NCI-H146 treated with DMSO at 0.1 percent for 48 hours (cell line): Measurements from ENCODE around the gene CDK4.

Source experiments
- DNase-seq: peaks from one replicate; lab custom pipeline; 2025; ENCODE audit not compliant: unreplicated experiment; lab: John Stamatoyannopoulos, UW

Gene CDK4

GRCh38 chr12:57740656-57741412, 11.3 kb downstream of the CDK4 start:
- no peak for DNase-seq

- no peak for DNase-seq
Measured at GRCh38 chr12:57739914-57740538, 12.1 kb downstream of the CDK4 start.

- DNase-seq, result no peak
Measured at GRCh38 chr12:57739387-57739786, 12.7 kb downstream of the CDK4 start.

GRCh38 chr12:57738661-57739237, 13.4 kb downstream of the CDK4 start, which contains the start of gene AGAP2:
Gene AGAP2 (minus strand): TSS chr12:57738742. CDS start chr12:57738246, 496 bp downstream.
- DNase-seq, result peak; percentile 8

- no peak for DNase-seq
Measured at GRCh38 chr12:57737467-57738460, 14.3 kb downstream of the CDK4 start.

- DNase-seq, result no peak
Measured at GRCh38 chr12:57736741-57737466, 15.2 kb downstream of the CDK4 start.

- peak; percentile 32 for DNase-seq
Measured at GRCh38 chr12:57735952-57736740, 16.0 kb downstream of the CDK4 start.

- DNase-seq, result no peak
Measured at GRCh38 chr12:57735198-57735855, 16.8 kb downstream of the CDK4 start.

GRCh38 chr12:57734591-57734990, 17.5 kb downstream of the CDK4 start:
- no peak for DNase-seq

GRCh38 chr12:57733928-57734327, 18.2 kb downstream of the CDK4 start:
- DNase-seq, result no peak

- DNase-seq, result no peak
Measured at GRCh38 chr12:57732726-57733593, 19.1 kb downstream of the CDK4 start.

- DNase-seq, result no peak
Measured at GRCh38 chr12:57732270-57732669, 19.8 kb downstream of the CDK4 start.

- no peak for DNase-seq
Measured at GRCh38 chr12:57731411-57732080, 20.6 kb downstream of the CDK4 start.

- no peak for DNase-seq
Measured at GRCh38 chr12:57730336-57731067, 21.6 kb downstream of the CDK4 start.

- DNase-seq, result no peak
Measured at GRCh38 chr12:57729321-57729844, 22.7 kb downstream of the CDK4 start.

GRCh38 chr12:57727758-57728395, 24.2 kb downstream of the CDK4 start:
- DNase-seq, result no peak
